OCI-LY3 (cell line): ENCODE measurements around the gene CABP5.

Experiments used
- CTCF ChIP-seq: fragments of 200-600, 300-600 bp; sonication (generic); IDR thresholded peaks from 2 replicates; pipeline ENCODE4 v1.5.1; 2014; ENCODE audit warnings: antibody characterized with exemption, low read length, low read depth
- EZH2phosphoT487 ChIP-seq: fragments of 200-600 bp; shearing (Covaris generic); IDR thresholded peaks from 2 replicates; pipeline ENCODE4 v1.6.1; 2018; ENCODE audit warnings: antibody characterized with exemption, mixed run types, low read depth

DNA sequence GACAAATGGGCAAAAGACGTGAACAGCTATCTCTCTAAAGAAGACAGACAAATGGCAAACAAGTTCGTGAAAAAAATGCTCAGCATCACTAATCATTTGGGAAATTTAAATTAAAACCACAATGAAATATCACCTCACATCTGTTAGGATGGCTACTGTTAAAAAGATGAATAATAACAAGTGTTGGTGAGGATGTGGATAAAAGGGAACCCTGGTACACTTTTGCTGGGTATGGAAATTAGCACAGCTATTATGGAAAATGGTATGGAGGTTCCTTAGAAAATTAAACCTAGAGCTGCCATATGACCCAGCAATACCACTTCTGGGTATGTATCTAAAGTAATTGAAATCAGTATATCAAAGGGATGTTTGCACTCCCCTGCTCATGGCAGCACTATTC is 7.1 kb downstream of the CABP5 start:
- no peak for TF ChIP-seq CTCF
- TF ChIP-seq EZH2phosphoT487 = no peak
